Sigmoid colon (tissue), 7 donors: ENCODE results near the gene FAM216B. TPM values are rescaled to one million over a fixed set of nuclear protein-coding genes. Genes with fewer than 3 reads are reported as not detected.

Source experiments
- DNase-seq: peaks from one replicate; pipeline ENCODE4 v3.0.0-alpha.2; 2019
- H3K27ac ChIP-seq, 4 donors: fragments of 200-600 bp; sonication (generic); one replicate each; pipeline ENCODE4 v1.5.1; 2016 to 2019; ENCODE audit warnings: mild to moderate bottlenecking in 1 of 4
- H3K27me3 ChIP-seq, 3 donors: fragments of 200-600 bp; sonication (generic); one replicate each; pipeline ENCODE4 v1.5.1; 2019; ENCODE audit warnings: mild to moderate bottlenecking in 1 of 3
- H3K36me3 ChIP-seq, 4 donors: fragments of 200-600 bp; sonication (generic); one replicate each; pipeline ENCODE4 v1.5.1; 2016 to 2019
- H3K4me1 ChIP-seq, 4 donors: fragments of 200-600 bp; sonication (generic); one replicate each; pipeline ENCODE4 v1.5.1; 2017 to 2019
- H3K4me3 ChIP-seq, 4 donors: fragments of 200-600 bp; sonication (generic); one replicate each; pipeline ENCODE4 v1.5.1; 2017 to 2019; ENCODE audit warnings: mild to moderate bottlenecking in 2 of 4, moderate library complexity in 1 of 4
- H3K9me3 ChIP-seq, 4 donors: fragments of 200-600 bp in 3 of 4; sonication (generic) in 3 of 4; one replicate each; pipeline versions ENCODE4 v1.5.1 to v1.6.1; 2013 to 2019
- EP300 ChIP-seq, 4 donors: sonication (generic); formaldehyde crosslinking; IDR thresholded peaks; one replicate each; pipeline ENCODE4 v1.6.1; 2017; ENCODE audit warnings: antibody characterized with exemption in 4 of 4
- POLR2A ChIP-seq, 2 donors: fragments of 450-650 bp; IDR thresholded peaks; one replicate each; pipeline ENCODE4 v1.6.1; 2016; ENCODE audit warnings: antibody characterized with exemption in 2 of 2, mild to moderate bottlenecking in 2 of 2, moderate library complexity in 2 of 2
- POLR2AphosphoS5 ChIP-seq, 4 donors: sonication (generic); formaldehyde crosslinking; IDR thresholded peaks; one replicate each; pipeline ENCODE4 v1.6.1; 2017; ENCODE audit warnings: antibody characterized with exemption in 4 of 4
- whole genome bisulfite sequencing, 2 donors: extraction: QIAGEN DNeasy Blood & Tissue Kit; methylation state at CpG; one replicate each; pipeline ENCODE4 v1.1.7; 2013; 5-methylcytosine and 5-hydroxymethylcytosine counted together
- intact Hi-C: fragments of 100-400 bp; cut with DNase I; formaldehyde crosslinking; loops from one replicate; pipeline ENCODE4 v1.15.1; 2023
- polyA plus RNA-seq, 3 donors: library from polyadenylated mRNA; stranded (reverse); fragments of 200-250 nt; gene quantifications; one replicate each; pipeline ENCODE4 v1.2.3, GENCODE V29; 2013
- total RNA-seq, 4 donors: library from RNA; depleted of rRNA; stranded (reverse); fragments of >200 nt; gene quantifications; one replicate each; pipeline ENCODE4 v1.1.0, GENCODE V29; 2016
- TF ChIP-seq, protein P1 (sequence below), 4 experiments: fragments of 450-650 bp in 3 of 4; fragments of 200-600 bp in 1 of 4; IDR thresholded peaks; one replicate each; pipeline ENCODE4 v1.5.1; 2016 to 2019; ENCODE audit warnings: antibody characterized with exemption in 4 of 4, mild to moderate bottlenecking in 3 of 4, moderate library complexity in 2 of 4
- donor health status: healthy with polysubstance abuse.
- donor health status: Bipolar disorder and iron deficiency.
- donor health status: healthy.

FAM216B gene
- total and polyA plus RNA-seq, 7 donors: 0.23 to 0.86 TPM; not detected in 5

DNA sequence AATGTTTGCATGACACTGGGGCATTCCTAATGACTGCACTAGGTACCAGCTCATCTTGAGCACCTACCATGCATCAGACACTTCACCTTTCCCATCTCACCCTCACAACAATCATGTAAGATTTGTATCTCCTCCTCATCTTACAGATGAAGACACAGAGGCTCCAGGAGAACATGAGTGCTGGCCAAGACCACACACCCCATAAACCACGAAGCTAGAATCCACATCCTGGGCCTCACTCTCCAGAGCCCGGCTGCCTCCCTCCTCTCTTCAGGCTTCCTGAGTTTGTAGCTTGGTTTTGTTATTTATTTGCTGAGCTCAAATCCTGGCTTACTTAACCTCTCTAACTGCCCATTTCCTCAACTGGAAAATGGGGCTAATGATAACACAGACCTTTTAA, 25.9 kb downstream of the FAM216B start:
- intact Hi-C loops: no loop called here
- H3K27me3 ChIP-seq: no peaks in the 10 kb centered on the region
- no peaks in the 10 kb centered on the region for H3K36me3 ChIP-seq
- H3K4me3 ChIP-seq: no peak overlapping the region
- WGBS, 2 donors: 26 to 51% methylated on average over 2 of the region's 2 CpGs
- no peaks in the 10 kb centered on the region for H3K4me1 ChIP-seq
- no peaks in the 10 kb centered on the region for H3K9me3 ChIP-seq
- no peak for DNase-seq
- H3K27ac ChIP-seq: no peak overlapping the region
- TF ChIP-seq POLR2A (IDR thresholded peaks at IDR 0.05) (no peak), EP300 (IDR thresholded peaks at IDR 0.05) (no peak), POLR2AphosphoS5 (IDR thresholded peaks at IDR 0.05) (no peak)
- TF ChIP-seq, protein P1, sequence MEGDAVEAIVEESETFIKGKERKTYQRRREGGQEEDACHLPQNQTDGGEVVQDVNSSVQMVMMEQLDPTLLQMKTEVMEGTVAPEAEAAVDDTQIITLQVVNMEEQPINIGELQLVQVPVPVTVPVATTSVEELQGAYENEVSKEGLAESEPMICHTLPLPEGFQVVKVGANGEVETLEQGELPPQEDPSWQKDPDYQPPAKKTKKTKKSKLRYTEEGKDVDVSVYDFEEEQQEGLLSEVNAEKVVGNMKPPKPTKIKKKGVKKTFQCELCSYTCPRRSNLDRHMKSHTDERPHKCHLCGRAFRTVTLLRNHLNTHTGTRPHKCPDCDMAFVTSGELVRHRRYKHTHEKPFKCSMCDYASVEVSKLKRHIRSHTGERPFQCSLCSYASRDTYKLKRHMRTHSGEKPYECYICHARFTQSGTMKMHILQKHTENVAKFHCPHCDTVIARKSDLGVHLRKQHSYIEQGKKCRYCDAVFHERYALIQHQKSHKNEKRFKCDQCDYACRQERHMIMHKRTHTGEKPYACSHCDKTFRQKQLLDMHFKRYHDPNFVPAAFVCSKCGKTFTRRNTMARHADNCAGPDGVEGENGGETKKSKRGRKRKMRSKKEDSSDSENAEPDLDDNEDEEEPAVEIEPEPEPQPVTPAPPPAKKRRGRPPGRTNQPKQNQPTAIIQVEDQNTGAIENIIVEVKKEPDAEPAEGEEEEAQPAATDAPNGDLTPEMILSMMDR (IDR thresholded peaks at IDR 0.05): no peak

DNA sequence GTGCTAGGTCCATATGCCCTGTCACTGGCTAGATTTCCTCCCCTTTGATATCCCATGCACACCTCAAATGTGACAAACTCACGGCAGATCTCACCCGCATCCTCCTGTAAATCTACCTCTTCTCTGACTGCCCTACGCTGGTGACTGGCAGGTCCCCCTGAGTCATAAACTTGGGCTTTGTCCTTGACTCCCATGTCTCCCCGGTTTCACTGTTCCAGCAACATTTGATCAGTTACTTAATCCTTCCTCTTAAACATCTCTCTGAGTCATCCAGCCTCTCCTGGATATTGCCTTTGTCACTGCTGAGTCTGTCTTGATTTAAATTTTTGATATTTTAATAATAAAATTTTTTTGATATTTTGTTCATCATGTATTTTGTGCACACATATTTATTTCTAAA, 26.5 kb downstream of the FAM216B start:
- H3K36me3 ChIP-seq: no peaks in the 10 kb centered on the region
- no peaks in the 10 kb centered on the region for H3K9me3 ChIP-seq
- DNase-seq: no peak
- H3K4me3 ChIP-seq: no peak overlapping the region
- no peaks in the 10 kb centered on the region for H3K4me1 ChIP-seq
- no peaks in the 10 kb centered on the region for H3K27me3 ChIP-seq
- intact Hi-C loops: no loop called here
- TF ChIP-seq POLR2A (IDR thresholded peaks at IDR 0.05) (no peak), POLR2AphosphoS5 (IDR thresholded peaks at IDR 0.05) (no peak), EP300 (IDR thresholded peaks at IDR 0.05) (no peak)
- TF ChIP-seq, protein P1 (IDR thresholded peaks at IDR 0.05): no peak
- H3K27ac ChIP-seq: no peak overlapping the region
- WGBS, 2 donors: 47 to 62% methylated on average over 4 of the region's 4 CpGs

- H3K27ac ChIP-seq: no peak overlapping the region
- DNase-seq: no peak
- H3K4me1 ChIP-seq: no peaks in the 10 kb centered on the region
- no peak overlapping the region for H3K4me3 ChIP-seq
- intact Hi-C loops: no loop called here
- WGBS, 2 donors: 77 to 83% methylated on average over 5 of the region's 5 CpGs
- H3K9me3 ChIP-seq: no peaks in the 10 kb centered on the region
- H3K27me3 ChIP-seq: no peaks in the 10 kb centered on the region
- TF ChIP-seq POLR2AphosphoS5 (IDR thresholded peaks at IDR 0.05) (no peak), EP300 (IDR thresholded peaks at IDR 0.05) (no peak), POLR2A (IDR thresholded peaks at IDR 0.05) (no peak)
- TF ChIP-seq, protein P1 (IDR thresholded peaks at IDR 0.05): no peak
- H3K36me3 ChIP-seq: no peaks in the 10 kb centered on the region
Measured at GRCh38 chr13:42808341-42808940, 27.1 kb downstream of the FAM216B start.

DNA sequence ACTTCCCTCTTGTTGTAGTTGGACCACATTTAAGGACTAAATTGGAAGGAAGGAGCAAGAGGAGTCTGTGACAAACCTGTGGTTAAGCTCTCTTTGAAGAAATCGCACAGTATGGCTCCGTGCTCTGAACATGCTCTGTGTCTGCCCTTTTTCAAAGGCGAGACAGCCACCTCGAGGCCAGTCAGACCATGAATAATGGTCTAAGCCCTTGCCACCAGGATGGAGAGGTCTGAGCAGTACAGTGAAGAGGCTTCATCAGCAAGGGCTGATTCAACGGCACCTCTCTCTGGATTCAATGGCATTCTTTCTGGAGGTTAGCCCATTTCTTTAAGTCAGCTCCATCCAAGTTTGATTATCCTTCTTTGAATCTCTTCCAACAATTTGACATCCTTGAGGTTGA, 30.9 kb downstream of the FAM216B start:
- no peaks in the 10 kb centered on the region for H3K4me1 ChIP-seq
- TF ChIP-seq EP300 (IDR thresholded peaks at IDR 0.05): no peak
- TF ChIP-seq, protein P1 (IDR thresholded peaks at IDR 0.05): no peak
- TF ChIP-seq POLR2AphosphoS5 (IDR thresholded peaks at IDR 0.05): no peak
- H3K27ac ChIP-seq: no peak overlapping the region
- intact Hi-C loops: no loop called here
- H3K27me3 ChIP-seq: no peaks in the 10 kb centered on the region
- 81 to 90% methylated on average over 5 of the region's 5 CpGs for WGBS, 2 donors
- no peak overlapping the region for H3K4me3 ChIP-seq
- no peak for DNase-seq
- no peaks in the 10 kb centered on the region for H3K9me3 ChIP-seq
- H3K36me3 ChIP-seq: no peaks in the 10 kb centered on the region

GRCh38 chr13:42814868-42815267, 33.5 kb downstream of the FAM216B start:
- intact Hi-C loops: no loop called here

More at GRCh38 chr13:42814868-42815267, 33.5 kb downstream of the FAM216B start:
- TF ChIP-seq, protein P1 (IDR thresholded peaks at IDR 0.05): no peak
- TF ChIP-seq EP300 (IDR thresholded peaks at IDR 0.05) (no peak), POLR2AphosphoS5 (IDR thresholded peaks at IDR 0.05) (no peak), POLR2A (IDR thresholded peaks at IDR 0.05) (no peak)
- Histone ChIP-seq H3K4me3 (no peak overlapping the region), H3K27me3 (no peaks in the 10 kb centered on the region), H3K36me3 (no peaks in the 10 kb centered on the region), H3K4me1 (no peaks in the 10 kb centered on the region), H3K9me3 (no peaks in the 10 kb centered on the region), H3K27ac (no peak overlapping the region)
- DNase-seq: no peak
